ENCODE measurements around the gene LRRC1.

LRRC1 gene

GRCh38 chr6:53929041-53929820 lies 134.4 kb downstream of the LRRC1 start:
- DNase-seq: peak; percentile 61

DNA sequence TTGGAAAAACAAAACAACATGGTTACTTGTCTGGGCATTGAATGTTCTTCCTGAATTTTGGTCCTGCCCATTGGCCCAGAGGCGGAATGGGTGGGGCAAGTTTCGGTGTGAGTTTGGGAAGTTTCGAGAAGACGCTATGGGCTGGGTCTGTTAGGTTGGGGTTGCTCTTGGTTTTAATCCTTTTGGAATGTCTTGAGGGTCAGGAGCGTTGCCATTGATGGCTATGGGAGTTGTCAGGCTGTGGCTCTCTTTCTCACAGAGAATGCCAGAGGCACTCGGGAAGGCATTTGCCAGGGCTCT lies 135.0 kb downstream of the LRRC1 start:
- DNase-seq: no peak

DNA sequence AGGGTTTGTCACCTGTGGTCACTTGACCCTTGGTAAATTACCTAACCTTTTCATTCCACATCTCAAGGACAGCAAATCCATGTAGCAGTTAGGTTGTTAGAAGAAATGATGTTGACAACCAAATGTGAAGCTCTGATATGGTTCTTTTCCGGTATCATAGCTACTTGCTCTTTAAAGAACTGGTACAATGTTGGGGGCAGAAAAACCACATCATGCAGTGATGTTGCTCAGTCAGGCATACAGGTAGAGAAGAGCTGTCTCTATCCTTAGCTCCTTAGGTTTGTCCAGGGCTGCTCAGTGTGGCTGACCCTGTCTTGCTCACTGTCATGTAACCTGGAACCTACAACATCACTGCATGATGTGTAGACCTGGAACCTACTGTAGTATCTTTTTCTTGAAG lies 135.5 kb downstream of the LRRC1 start:
- no peak for DNase-seq

DNA sequence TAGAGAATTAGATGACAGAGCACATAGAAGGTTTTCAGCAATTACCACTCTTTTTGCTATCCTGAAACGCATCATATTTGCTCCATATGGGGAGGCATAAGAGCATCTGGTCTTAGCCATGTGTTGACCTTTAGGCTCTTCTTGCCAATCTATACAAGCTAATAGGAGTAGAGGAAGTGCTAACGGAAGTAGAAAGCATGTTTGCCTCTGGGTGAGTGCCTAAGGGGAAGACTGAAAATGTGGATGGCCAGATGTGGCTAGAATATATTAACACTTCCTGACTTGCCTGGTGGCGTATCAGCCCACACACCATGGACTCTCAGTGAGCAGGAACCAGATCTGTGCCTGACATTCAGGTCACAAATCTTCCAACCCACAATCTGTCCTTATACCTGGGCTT lies 136.3 kb downstream of the LRRC1 start:
- DNase-seq: no peak

DNA sequence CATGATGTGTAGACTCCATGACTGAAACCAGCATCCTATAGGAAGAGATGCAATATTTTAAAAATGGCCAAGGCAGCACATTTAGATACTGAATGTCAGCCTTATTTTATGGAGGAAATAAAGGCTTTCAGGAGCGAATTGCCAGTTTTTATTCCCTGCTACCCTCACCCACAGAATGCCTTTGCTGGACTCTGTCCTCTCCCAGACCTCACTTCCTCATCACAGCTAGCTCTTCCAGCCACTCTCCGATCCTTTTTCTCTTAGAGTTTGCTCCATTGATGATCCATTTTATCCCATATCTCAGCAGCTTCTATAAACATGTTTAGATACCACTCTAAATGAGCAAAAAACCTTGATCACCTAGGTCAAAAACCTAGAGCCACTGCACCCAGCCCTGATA lies 137.7 kb downstream of the LRRC1 start:
- DNase-seq: no peak

DNA sequence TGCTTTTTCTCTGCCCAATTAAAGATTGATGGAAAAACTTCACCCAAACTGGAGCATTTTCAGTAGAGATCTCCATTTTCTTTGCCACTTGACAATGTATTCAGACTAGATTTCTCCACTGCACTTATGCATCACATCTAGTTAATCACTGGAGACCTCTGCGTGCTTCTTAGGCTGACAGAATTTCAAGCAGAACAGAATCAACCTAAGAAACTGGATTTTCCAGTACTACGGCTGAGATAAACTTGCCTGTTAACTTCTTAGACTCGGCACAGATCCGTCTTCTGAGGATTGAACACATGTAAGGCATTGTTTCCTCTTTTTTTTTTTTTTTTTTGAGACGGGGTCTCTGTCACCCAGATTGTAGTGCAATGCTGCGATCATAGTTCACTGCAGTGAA lies 139.2 kb downstream of the LRRC1 start:
- no peak for DNase-seq

DNA sequence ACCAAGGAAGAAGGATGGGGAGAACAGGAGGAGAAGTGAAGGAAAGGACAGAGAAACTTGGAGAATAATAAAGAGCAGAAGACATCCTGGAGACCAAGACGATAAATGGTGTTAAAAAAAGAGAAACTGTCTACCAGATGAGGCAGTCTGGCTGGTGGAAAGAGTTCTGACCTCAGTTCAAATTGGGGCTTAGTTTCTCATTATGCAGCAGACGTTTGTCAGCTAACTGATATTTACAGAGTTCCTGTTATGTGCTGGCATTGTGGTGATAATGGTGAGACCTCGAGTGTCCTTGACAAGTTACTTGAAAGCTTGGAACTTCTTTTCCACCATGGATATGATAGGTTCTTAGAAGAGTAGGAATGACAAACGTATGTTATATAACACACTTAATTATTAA lies 142.7 kb downstream of the LRRC1 start:
- DNase-seq: no peak

- no peak for DNase-seq
These were observed 144.0 kb downstream of the LRRC1 start for GRCh38 chr6:53938810-53939209.

DNA sequence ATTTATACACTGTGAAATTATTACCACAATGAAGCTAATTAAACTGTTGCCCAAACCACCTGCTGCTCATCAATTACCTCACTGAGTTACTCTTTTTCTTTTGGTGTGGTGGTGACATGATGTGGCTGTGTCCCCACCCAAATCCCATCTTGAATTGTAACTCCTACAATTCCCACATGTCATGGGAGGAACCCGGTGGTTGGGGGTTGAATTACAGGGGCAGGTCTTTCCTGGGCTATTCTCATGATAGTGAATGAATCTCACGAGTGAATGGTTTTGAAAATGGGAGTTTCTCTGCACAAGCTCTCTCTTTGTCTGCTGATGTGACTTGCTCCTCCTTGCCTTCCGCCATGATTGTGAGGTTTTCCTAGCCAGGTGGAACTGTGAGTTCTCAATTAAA lies 145.0 kb downstream of the LRRC1 start:
- DNase-seq: peak; percentile 28

- no peak for DNase-seq
These were observed 148.6 kb downstream of the LRRC1 start for GRCh38 chr6:53943395-53943794.

- DNase-seq: no peak
These were observed 149.3 kb downstream of the LRRC1 start for GRCh38 chr6:53944091-53944490.

- DNase-seq: no peak
These were observed 149.7 kb downstream of the LRRC1 start for GRCh38 chr6:53944543-53944942.

DNA sequence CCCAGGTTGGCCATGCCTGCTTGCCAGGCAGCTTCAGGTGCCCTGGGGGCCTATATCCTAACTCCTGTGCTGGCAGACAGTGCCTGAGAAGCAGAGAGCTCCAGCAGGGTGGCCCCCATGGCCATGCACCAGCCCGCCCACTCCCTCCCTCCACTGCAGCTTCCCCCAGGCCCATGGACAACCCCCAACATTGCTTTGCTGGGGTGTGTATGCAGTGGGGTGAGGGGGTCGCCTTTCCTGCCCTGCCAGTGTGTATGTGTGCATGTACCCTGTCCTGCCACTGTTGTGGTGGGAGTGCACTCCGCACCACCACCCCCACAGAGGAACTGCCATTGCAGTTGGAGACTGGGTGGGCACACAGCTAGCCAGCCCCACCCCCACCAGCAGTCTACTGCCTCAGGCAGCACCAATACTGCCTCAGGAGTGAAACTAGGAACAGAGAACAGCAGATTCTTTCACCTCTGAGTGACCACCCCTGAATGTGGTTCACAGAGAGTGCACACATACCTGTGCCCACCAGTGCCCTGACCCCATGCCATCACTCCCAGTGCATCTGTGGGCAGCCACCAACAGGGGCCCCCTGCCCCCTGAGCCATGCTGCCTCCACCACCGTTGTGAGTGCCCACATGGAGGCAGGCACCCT lies 151.1 kb downstream of the LRRC1 start:
- DNase-seq: no peak

GRCh38 chr6:53947780-53948179 lies 153.0 kb downstream of the LRRC1 start:
- no peak for DNase-seq

- DNase-seq: no peak
These were observed 156.6 kb downstream of the LRRC1 start for GRCh38 chr6:53951383-53951782.

DNA sequence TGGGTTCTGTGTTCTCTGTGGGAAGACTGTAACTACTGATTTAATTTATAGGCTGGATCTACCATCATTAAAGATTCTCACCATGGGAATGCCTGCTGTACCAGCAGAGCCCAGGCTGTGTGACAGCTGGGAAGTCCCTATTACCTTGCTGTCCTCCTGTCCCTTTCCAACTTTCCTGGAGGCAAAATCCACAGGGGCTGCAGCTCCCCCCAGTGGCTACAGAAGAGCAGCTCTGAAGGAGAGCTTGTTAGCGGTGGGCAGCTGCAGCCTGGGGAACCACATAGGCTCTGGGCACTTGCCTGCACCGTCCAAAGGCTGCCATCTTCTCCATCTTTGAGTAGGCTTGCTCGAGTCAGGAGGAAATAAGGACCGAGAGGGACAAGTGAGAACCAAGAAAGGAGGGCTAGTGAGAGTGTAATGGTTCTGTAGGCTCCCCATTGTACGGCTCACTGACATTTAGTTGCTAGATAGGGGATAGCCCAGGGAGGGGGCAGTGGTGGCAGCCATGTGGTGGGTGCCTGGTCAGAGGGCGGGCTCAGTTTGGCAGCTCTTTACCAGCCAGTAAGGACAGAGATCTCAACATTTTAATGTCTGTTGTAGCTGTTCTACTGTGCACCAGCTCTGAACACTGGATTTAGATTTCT lies 161.4 kb downstream of the LRRC1 start:
- peak; percentile 88 for DNase-seq

- DNase-seq: no peak
These were observed 162.0 kb downstream of the LRRC1 start for GRCh38 chr6:53956804-53957203.

GRCh38 chr6:53959717-53960116 lies 164.9 kb downstream of the LRRC1 start:
- DNase-seq: no peak

GRCh38 chr6:53960311-53960710 lies 165.5 kb downstream of the LRRC1 start:
- DNase-seq: no peak

- no peak for DNase-seq
These were observed 167.0 kb downstream of the LRRC1 start for GRCh38 chr6:53961679-53962370.

DNA sequence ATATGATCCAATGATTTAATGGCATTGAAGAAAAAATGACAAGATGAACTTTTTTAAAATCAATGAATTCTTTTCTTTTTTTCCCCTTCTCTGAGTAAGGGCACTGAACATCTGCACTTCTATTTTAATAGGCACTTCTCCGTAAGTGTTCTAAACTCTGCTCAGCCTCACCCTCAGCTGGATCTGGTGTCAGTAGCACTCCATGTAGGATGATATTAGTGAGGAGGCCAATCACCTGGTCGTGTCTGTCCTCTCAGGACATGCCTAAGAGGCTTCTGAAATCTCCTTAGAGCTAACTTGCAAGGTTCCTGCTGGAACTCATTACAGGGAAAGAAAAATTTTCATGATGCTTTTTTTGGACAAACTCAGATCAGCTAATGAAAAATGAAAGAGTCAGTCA lies 167.8 kb downstream of the LRRC1 start:
- DNase-seq: no peak

DNA sequence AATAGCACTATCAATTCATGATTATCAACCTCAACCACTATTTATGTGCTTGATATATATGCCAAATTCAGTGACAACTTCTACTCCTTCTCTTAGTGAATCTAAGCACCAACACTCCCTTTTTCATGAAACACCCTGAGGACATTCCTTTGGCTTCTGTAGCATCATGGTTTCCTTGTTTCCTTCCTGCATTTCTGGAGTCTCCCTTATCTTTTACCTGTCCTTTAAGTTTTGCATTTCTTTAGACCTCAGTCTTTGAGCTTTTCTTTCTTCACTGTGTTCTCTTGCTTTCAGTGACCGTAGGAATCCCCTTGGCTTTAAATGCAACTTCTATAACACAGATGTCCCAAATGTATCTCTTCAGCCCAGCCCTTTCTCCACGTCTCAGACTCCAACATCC lies 172.6 kb downstream of the LRRC1 start:
- no peak for DNase-seq

Data from NCI-H69 (cell line).